Epithelial cell of prostate (primary cell): Measurements from ENCODE around the gene C6orf163.
"Not testable (repeated sequence)": the region's sequence is repeated elsewhere in the genome, so short reads cannot be mapped to it uniquely, and the experiment has no call there.

Experiments
- DNase-seq: peaks from one replicate; pipeline ENCODE4 v3.0.0-alpha.2; 2011; ENCODE audit warnings: low read depth, low spot score
- H3K27ac ChIP-seq: fragments of 450-650 bp; 2 replicates; pipeline ENCODE4 v1.5.1; 2017; ENCODE audit warnings: mild to moderate bottlenecking

The C6orf163 gene

GRCh38 chr6:87344731-87345130 lies at the start of gene C6orf163:
Gene C6orf163, plus strand, starts transcription at chr6:87344813. Its CDS starts 287 bp downstream, at chr6:87345100.
- H3K27ac ChIP-seq, result no peak within 1 kb of the TSS
- no peak for DNase-seq

DNA sequence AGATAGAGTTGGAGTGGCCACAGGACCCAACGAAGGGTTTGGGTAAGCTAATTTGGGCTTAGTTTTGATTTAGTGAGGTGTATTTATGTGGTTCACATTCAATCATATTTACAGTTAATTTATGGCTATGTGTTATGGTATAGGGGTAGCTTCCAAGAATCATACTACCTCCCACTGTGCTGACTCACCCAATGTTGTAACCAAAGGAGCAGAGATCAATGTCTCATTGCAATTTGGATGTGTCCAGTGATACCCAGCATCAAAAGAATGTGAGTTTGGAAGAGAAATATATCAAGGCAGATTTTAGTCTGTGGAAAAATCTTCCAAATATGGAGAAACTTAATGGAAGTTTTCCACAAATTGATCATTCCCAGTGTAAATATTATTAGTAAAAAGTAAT lies 47.5 kb upstream of the C6orf163 start:
- DNase-seq, result no peak
- no peak overlapping the region for H3K27ac ChIP-seq

DNA sequence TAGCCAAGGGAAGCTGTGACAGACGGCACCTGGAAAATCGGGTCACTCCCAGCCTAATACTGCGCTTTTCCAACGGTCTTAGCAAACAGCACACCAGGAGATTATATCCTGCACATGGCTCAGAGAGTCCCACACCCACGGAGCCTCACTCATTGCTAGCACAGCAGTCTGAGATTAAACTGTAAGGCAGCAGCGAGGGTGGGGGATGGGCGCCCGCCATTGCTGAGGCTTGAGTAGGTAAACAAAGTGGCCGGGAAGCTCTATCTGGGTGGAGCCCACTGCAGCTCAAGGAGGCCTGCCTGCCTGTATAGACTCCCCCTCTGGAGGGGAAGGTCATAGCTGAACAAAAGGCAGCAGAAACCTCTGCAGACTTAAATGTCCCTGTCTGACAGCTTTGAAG lies 43.3 kb upstream of the C6orf163 start:
- not testable (repeated sequence) for H3K27ac ChIP-seq

DNA sequence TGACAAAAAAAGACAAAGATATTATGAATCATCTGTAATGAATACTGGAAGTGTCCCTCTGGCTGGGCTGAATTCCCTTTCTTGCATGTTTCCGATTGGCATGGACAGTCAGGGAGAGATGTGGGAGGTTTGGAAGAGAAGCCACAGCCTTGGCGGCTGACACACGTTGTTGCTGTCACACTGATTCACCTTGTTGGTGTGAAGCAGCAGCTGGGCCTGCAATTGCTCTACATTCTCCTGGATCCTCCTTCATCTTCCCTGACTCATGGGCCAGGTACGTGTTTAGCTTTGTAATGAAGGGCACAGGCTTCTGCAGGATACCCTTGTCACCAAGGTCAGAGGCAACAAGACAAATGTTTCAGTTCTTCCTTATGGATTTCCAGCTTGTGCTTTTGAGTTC lies 35.6 kb upstream of the C6orf163 start:
- no peak for DNase-seq
- no peak overlapping the region for H3K27ac ChIP-seq

More for the DNA sequence above, 43.3 kb upstream of the C6orf163 start:
- DNase-seq, result not testable (repeated sequence)

- DNase-seq, result no peak
- H3K27ac ChIP-seq, result no peak overlapping the region
These were observed 31.8 kb upstream of the C6orf163 start for GRCh38 chr6:87312860-87313259.

DNA sequence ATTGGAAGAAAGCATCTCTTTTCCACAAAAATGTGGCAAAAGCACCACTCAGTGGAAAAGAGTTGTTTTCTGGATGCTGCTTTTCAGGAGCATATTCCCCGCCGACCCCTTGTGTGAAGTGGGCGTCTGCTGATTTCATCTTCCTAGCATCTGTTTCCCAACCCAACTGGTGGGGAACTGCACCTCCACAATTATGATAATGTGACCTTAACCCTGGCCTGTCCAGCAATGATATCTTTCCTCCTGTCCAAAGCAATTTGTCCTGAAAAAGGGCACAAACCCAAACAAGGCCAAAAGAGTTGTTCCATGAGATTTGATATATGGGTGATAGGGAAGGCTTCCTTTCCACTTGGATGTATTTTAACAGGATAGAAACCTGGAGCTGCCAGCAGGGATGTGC lies 29.5 kb upstream of the C6orf163 start:
- no peak for DNase-seq
- H3K27ac ChIP-seq, result no peak overlapping the region

DNA sequence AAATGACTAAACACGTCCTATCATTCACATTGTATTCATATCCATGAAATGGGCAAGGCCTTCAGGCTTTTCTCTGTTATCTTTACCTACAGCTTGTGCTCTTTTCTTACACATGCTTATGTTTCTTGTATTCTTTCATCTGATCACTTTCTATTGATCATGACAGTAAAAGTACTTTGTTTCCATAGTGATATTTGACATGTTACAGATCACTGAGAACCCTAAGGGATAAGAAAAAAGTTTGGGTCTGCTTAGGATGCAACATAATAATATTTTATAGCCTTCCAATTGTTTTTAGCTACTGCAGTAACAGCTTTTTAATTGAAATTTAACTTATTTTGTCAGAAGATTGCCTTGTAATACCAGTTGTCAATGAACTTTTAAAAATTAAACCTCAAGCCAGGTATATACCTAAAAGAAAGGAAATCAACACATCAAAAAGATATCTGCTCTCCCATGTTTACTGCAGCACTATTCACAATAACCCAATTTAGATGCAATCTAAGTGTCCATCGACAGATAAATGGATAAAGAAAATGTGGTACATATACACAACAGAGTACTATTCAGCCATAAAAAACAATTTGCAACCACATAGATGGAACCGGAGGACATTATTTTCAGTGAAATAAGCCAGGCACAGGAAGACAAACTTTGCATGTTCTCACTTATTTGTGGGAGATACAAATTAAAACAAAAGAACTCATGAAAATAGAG lies 25.2 kb upstream of the C6orf163 start:
- no peak for DNase-seq
- H3K27ac ChIP-seq, result no peak overlapping the region

DNA sequence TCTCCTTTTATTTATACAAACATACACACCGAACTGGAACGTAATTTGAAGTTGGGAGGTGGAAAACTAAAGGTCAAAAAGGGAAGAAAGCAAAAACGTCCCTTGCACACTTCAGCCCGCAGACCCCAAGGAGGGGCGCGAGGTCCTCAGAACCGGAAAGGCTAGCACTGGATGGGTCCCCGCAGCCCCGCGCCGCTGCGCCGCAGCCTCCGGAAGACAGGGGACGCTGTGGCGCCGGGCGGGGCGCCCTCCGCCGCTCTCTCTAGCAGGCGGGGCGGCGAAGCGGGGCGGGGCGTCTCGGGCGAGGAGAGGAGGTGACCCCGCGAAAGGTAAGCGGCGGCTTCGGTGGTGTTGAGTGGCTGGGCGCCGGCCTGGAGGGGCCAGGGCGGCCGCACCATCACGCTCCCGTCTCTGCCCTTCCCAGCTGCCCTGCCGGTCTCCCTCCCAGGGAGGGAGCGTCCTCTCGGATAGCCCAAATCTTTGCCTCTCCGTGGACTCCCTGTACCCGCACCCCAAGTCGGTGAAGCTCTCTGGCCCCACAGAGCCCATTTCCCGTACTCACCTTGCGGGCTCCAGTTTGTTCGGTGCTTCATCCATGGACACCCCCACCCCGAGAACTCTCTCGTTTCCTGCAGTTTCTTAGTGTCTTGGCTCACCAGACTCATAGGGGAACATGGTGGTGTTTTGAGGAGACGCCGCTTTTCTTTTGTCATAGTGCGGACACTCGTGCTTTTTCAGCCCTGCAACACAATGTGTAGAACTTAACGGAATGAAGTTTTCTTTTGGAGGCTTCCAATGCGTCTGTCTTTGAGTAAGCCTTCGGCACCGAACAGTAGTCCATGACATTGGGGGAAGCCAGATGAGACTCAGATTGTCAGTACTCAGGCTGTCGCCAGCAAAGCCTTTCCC lies 22.1 kb upstream of the C6orf163 start, which contains the start of gene SMIM8:
Gene SMIM8, plus strand, starts transcription at position 285 of the 909 bp plus-strand sequence. CDS start 14,444 bp downstream, outside the sequence.
- peak within 1 kb of the TSS; percentile 32 for H3K27ac ChIP-seq
- peak; percentile 20 for DNase-seq

DNA sequence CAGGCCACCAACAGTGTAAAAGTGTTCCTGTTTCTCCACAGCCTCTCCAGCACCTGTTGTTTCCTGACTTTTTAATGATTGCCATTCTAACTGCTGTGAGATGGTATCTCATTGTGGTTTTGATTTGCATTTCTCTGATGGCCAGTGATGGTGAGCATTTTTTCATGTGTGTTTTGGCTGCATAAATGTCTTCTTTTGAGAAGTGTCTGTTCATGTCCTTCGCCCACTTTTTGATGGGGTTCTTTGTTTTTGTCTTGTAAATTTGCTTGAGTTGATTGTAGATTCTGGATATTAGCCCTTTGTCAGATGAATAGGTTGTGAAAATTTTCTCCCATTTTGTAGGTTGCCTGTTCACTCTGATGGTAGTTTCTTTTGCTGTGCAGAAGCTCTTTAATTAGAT lies 20.7 kb upstream of the C6orf163 start:
- DNase-seq, H3K27ac ChIP-seq: not testable (repeated sequence)

GRCh38 chr6:87330961-87331360 lies 13.7 kb upstream of the C6orf163 start:
- no peak for DNase-seq
- no peak overlapping the region for H3K27ac ChIP-seq

DNA sequence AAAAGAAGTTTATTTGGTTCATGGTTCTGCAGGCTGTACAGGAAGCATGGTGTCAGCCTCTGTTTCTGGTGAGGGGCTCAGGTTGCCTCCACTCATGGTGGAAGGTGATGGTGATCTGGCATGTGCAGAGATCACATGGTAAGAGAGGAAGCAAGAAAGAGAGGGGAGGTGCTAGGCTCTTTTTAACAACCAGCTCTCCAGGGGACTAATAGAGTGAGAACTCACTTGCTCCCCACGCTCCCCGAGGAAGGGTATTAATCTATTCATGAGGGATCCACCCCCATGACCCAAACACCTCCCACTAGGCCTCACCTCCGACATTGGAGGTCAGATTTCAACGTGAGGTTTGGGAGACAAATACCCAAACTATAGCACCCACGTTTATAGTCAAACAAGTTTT lies 11.6 kb upstream of the C6orf163 start:
- no peak for DNase-seq
- H3K27ac ChIP-seq, result no peak overlapping the region

GRCh38 chr6:87333591-87334181 lies 10.9 kb upstream of the C6orf163 start:
- DNase-seq, result no peak
- H3K27ac ChIP-seq, result no peak overlapping the region

DNA sequence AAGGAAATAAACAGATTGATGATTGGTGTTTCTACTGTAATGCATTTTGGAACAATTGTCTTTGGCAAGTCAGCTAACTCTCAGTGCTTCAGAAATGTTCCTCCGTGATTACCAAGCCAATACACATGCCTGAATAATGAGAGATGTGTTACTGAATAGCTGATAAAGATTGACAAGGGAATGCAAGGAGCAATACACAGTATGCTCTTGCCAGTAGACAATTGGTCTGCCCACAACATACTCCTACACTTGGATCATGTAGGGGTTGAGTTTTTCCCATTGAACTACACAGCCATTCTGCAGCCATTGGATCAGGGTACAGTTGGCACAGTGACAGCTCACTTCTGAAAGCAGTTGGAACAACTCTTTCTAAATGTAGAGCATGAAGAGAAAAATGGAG lies 9.9 kb upstream of the C6orf163 start:
- DNase-seq, result no peak
- H3K27ac ChIP-seq, result no peak overlapping the region

GRCh38 chr6:87336367-87336766 lies 8.2 kb upstream of the C6orf163 start:
- H3K27ac ChIP-seq, result no peak overlapping the region
- DNase-seq, result no peak

DNA sequence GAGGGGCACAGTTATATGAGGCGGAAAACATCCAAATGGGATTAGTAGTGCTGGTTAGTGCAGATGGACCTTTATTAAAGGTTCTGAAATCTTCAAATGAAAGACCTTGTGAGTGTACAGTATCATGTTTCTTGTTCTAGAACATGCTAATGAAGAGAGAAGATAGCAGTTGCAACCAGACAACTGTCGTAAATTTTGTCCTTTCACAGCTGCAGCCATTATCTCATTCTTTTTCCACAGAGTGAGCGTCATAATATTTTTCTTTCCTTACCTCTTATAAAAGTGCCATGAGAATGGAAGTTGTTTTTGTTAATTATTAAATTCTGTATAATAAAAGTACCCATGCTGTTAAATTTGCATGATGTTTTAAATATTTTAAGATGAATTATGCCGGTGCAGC lies 4.4 kb upstream of the C6orf163 start:
- no peak for DNase-seq

GRCh38 chr6:87341158-87341557 lies 3.5 kb upstream of the C6orf163 start:
- no peak overlapping the region for H3K27ac ChIP-seq
- DNase-seq, result no peak

More for the DNA sequence above, 4.4 kb upstream of the C6orf163 start:
- no peak overlapping the region for H3K27ac ChIP-seq

DNA sequence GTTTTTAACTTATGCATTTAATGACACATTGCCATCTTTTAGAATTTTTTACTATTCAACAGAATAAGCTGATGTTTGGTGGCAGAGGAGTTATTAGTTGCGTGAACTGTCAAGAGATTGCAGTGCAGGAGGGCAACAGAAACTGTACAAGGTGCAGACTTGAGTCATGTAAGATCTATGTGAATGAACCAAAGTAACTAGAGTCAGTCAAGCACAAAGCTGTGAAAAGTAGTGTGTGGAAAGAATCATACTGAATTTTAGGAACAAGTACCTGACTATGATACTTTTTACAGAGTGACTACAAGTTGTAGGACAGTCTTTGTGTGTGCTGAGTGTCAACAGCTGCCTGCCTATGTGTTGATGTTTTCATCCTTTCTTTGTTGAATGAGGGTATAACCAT lies 2.7 kb upstream of the C6orf163 start:
- H3K27ac ChIP-seq, result no peak overlapping the region
- no peak for DNase-seq

- DNase-seq, result no peak
- no peak overlapping the region for H3K27ac ChIP-seq
These were observed 1.8 kb upstream of the C6orf163 start for GRCh38 chr6:87342829-87343228.

DNA sequence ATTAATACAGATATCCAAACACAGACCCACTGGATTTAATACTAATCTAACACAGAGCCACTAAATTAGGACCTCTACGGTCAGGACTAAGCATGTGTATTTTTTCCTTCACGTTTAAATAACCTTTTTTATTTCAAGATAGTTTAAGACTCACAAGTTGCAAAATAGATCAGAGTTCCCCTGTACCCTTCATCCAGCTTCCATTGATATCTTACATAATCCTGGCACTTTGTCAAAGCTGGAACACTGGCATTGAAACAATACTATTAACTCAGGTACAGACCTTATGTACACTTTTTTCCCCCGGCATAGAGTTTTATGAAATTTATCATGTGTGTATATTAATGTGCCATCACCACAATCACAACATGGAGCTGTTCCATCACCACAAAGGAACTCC lies 2.1 kb downstream of the C6orf163 start:
- H3K27ac ChIP-seq, result no peak overlapping the region
- no peak for DNase-seq

DNA sequence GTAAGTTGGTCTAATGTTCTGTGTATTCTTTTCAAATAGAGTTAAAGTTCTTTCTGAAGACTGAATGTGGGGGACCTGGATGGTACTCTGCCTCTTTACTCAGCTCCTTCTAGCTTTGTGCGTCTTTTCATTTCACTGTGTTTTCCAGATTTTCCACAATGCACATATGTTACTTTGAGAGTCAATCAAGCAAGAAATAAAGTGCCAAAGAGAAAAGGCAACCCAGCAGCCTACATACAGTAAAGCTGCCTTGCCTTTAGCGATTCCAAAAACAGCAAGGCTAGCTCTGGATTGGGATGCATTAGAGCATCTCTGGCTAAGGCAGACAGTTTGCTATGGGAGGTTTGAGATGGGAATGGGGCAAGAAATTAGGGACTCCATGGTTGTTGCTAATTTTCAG lies 5.3 kb downstream of the C6orf163 start:
- H3K27ac ChIP-seq, result no peak overlapping the region

DNA sequence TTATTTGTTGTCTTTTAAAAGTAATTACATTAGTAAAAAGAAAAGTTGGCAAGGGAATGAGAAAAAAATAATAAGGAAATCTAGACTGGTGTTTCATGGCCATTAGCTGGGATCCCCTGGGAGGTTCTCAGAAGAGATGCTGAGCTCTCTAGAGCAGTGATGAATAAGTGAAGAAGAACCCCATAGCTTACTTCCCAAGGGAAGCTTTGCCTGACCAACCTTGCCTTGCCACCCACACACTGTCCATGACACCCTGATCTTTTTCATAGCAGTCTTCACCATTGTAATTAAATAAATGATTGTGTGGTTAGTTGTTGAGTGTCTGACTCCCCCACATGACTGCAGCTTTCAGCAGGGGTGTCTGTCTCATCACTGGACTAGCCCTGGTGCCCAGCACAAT lies 5.9 kb downstream of the C6orf163 start:
- no peak for DNase-seq
- no peak overlapping the region for H3K27ac ChIP-seq

More for the DNA sequence above, 5.3 kb downstream of the C6orf163 start:
- DNase-seq, result no peak
